Esophagus squamous epithelium (tissue), 4 donors: Measurements from ENCODE around the gene LRBA.

Experiments
- CTCF ChIP-seq, 6 experiments: fragments of 450-650 bp in 4 of 6; fragments of 200-600 bp in 2 of 6; sonication (generic) in 2 of 6; IDR thresholded peaks; one replicate each; pipeline ENCODE4 v1.5.1; 2016 to 2019; ENCODE audit warnings: antibody characterized with exemption in 6 of 6, mild to moderate bottlenecking in 4 of 6, moderate library complexity in 4 of 6
- POLR2A ChIP-seq, 4 donors: fragments of 450-650 bp; IDR thresholded peaks; one replicate each; pipeline ENCODE4 v1.6.1; 2017; ENCODE audit warnings: antibody characterized with exemption in 4 of 4, mild to moderate bottlenecking in 4 of 4, moderate library complexity in 3 of 4

- TF ChIP-seq CTCF (IDR thresholded peaks at IDR 0.05) (no peak), POLR2A (IDR thresholded peaks at IDR 0.05) (no peak)
Observed at GRCh38 chr4:150799207-150799606, 215.9 kb downstream of the LRBA start.
